GM18508 (cell line): ENCODE results near the gene APBA1.
"Not testable (repeated sequence)": the region's sequence is repeated elsewhere in the genome, so short reads cannot be mapped to it uniquely, and the experiment has no call there.

ENCODE experiments used
- ATAC-seq: cut with Tn5 transposase; IDR thresholded peaks from one replicate; pipeline ENCODE4 v1.9.1; 2021; ENCODE audit warnings: moderate number of reproducible peaks; ENCODE audit not compliant: insufficient read depth, unreplicated experiment

The APBA1 gene

DNA sequence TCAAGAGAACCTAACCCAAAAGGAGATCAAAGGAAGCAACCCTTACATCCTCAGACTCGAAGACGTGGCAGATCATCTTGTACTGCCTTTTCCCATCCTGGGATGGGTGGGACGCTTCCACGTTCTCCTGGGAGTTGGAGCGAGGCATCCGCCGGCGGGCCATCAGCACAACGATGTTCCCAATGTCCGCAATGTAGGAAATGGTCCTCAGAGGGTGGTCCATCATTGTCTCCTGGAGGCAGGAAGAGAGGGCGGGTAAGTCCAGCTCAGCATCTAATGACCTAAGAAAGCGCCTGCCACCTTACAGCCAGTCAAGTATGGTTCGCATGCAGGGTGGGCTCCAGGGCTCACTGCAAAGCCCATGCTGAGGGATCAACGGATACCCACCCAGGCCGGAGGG, 216.0 kb downstream of the APBA1 start:
- no peak for ATAC-seq

DNA sequence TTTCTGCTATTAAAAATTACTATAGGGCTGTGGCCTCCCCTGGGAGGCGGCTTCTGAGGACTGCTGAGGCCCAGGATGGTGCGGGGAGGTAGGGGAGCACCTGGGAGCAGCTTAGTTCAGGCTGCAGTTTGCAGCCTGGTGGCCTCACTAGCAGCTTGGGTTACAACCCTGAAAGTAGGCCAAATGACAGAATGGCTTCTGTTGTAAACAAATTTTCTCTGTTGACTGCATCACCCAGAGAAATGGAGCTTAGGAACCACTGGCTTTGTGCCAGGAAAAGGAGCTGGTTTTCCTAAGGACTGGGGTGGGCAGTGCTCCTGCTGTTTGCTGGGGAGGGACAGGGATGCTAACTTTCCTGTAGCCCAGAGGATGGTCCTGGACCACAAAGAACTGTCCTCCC, 216.9 kb downstream of the APBA1 start:
- ATAC-seq: no peak

DNA sequence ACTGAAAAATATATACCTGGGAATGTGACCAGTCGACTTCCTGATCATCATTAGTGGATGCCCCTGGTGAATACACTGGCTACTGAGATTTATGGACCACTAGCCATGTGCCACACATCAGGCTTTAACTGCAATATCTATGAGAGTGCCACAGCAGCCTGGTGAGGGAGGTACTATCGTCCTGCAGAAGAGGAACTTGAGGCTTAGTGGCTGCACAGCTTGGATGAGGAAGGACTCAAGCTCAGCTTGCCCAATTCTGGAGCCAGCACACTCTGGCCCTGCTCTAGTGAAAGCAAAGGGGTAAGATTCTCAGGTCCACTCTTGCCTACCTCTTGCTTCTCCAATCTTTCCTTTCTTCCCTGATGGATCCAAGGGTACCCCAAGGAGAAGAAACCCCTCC, 217.8 kb downstream of the APBA1 start:
- ATAC-seq: no peak

DNA sequence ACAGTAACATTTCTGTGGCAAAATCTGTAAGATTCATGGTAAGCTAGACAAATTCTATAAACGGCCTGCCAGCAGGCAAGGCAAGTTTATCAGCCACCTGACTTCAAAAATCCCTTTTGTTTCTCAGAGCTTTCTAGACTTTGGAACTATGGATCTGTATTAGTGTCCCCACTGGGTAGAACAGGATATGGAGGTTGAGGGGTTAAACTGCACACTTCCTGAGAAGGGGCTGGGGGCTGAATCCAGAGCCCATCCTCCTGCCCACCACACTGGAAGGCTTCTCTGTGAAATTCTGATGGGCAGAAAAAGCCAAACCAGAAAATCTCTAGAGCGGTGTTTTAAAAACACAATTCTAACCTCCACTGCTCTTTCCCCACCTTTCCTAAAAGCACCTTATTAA, 218.4 kb downstream of the APBA1 start:
- no peak for ATAC-seq

GRCh38 chr9:69452110-69452782, 219.9 kb downstream of the APBA1 start:
- ATAC-seq: no peak

DNA sequence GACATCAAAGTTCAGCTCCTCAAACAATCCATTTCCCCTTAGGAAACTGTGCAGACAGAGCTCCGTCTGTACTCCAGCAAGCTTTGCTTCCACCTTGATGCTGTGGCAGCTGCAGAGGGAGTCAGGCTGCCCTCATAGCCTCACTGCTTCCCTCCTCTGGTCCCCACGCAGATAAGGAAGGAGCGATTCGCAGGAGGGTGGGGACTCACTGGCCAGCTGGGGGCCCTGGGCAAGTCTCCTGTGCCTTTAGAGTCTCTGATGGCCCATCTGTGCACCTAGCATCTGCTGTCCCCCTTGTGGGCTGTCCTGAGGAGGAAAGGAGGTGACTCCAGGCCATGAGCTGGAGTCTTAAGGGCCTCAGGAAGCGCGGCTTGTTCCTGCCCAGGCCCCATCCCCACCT, 225.7 kb downstream of the APBA1 start:
- no peak for ATAC-seq

DNA sequence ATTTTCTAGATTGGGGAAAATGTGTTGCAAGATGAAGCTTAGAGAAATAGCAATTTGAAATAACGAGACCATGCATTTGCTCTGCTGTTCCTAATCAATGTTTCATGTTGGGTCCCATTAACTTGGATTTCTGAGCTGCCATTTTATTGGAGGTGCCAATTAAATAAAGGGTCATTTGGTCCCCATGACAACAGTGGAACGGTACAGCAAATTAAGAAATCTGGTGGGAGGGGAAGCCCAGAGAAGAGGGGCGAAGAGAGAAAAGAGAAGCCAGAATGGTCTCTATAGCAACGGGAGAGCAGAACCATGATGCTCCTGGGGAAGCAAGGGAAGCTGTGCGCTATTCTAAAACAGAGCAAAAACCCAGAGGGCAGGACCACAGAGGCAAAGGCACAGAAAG, 226.9 kb downstream of the APBA1 start:
- no peak for ATAC-seq

DNA sequence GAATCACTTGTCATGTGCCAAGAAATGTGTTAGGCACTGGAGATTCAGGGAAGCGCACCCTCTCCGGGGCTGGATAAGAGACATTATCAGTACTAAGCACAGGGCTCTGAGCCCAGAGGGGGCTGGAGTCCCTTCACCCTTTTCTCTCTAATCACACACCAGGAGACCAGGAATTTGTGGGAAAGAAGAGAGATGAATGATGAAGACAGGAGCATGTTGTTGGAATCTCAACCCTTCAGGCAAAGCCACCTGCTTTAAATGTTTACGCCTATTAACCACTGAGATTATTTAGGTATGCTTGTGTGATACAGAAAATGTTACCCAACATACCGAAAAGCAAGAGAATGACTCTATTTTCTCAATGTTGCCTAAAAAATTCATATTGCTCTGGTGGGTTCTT, 227.4 kb downstream of the APBA1 start:
- no peak for ATAC-seq

GRCh38 chr9:69444021-69444420, 228.2 kb downstream of the APBA1 start:
- no peak for ATAC-seq

GRCh38 chr9:69443178-69443577, 229.0 kb downstream of the APBA1 start:
- no peak for ATAC-seq

- ATAC-seq: no peak
Observed at GRCh38 chr9:69442486-69442885, 229.7 kb downstream of the APBA1 start.

- ATAC-seq: not testable (repeated sequence)
Observed at GRCh38 chr9:69440254-69440955, 231.8 kb downstream of the APBA1 start.

DNA sequence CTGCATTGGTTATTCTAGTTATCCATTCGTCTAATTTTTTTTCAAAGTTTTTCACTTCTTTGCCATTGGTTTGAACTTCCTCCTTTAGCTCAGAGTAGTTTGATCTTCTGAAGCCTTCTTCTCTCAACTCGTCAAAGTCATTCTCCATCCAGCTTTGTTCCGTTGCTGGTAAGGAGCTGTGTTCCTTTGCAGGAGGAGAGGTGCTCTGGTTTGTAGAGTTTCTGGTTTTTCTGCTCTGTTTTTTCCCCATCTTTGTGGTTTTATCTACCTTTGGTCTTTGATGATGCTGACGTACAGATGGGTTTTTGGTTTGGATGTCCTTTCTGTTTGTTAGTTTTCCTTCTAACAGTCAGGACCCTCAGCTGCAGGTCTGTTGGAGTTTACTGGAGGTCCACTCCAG, 232.5 kb downstream of the APBA1 start:
- ATAC-seq: not testable (repeated sequence)

DNA sequence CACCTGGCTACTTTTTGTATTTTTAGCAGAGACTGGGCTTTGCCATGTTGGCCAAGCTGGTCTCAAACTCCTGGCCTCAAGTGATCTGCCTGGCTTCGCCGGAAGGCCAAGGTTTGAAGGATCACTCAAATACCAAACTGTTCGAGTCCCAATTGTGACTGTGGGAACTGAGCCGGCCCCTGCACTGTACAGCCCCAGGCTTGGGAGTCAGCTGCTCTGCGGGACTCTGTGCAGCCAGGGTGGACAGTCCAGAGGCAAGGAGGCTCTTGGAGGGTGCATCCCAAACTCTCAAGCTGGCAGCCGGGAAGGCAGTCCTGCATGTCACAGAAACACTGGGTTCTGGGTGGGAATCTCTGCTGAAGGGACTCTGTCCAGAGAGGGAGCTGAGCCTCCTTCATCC, 238.2 kb downstream of the APBA1 start:
- no peak for ATAC-seq

- ATAC-seq: no peak
Observed at GRCh38 chr9:69433392-69433791, 238.8 kb downstream of the APBA1 start.

GRCh38 chr9:69432623-69433022, 239.5 kb downstream of the APBA1 start:
- ATAC-seq: no peak

GRCh38 chr9:69431777-69432176, 240.4 kb downstream of the APBA1 start:
- no peak for ATAC-seq

DNA sequence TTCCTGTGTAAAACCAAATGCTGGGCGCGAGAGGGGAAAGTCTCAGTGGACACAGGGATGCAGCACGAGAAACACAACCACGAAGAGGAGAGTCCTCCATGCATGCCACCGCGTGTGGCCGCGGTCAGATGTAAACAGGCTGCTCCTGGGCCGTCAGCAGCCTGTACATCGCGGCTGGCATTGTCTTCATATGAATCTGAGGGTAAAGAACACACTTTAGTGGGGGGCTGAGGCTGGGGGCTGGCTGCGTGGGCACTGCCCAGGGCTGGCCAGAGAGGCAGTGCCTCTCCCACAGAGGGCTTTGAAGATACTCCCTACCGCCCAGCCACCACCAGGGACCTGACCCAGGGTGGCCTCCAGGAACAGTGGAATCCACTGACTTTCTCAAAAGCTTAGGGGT, 241.0 kb downstream of the APBA1 start:
- ATAC-seq: no peak

DNA sequence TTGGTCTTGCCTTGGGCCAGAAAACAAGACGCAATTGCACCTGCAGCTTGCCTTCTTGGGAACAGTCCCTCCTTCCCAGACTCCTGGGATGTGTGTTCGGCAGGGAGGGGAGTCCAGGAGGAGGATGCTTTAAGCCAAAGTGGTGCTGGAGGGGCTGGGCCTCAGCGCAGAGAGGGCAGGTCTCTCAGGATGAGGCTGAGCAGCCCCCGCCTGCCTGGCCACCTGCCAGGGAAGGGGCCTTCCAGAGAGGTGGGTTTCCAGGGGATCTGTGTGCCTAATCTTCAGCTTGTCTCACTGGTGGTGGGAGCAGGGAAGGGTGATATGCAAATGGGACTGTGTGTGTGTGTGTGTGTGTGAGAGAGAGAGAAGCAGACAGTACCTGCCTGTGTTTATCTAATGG, 242.0 kb downstream of the APBA1 start:
- ATAC-seq: no peak

- ATAC-seq: no peak
Observed at GRCh38 chr9:69429281-69429680, 242.9 kb downstream of the APBA1 start.

DNA sequence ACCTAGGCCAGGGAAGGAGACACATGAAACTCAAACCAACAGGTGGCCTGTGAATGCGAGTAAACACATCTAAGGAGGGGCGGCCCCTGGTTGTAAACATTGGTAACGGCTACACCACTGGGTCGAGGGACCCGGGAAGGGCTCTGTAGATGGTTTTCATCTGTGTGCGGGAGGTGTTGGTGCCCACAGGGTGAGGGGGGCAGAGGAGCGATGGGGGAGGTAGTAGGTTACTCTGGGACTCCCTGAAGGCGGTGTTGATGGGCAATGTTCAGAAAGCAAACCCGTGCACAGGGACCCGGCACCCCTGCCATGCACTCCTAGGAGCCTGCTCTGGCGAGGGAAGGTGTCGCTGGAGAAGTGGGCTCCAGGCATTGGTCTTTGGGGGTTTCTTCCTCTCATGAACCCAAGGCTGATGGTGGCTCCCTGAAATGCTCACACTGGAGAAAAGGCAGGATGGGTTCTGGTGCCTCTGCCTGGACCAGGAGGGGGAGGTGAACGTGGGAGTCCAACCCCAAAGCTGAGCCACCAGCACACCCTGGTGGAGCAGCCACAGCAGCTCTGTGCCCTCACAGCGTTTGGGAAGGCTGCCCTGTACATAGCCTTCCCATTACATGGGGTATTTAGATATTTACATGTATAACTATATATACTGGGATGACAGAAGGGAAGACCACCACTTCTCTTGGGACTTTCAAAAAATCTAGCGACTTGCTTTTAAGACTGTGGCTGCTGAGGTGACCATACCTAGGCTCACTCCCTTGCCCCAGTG, 244.0 kb downstream of the APBA1 start:
- ATAC-seq: no peak
